Endothelial cell of hepatic sinusoid (primary cell): ENCODE results near the gene PCCA.

Experiments
- in situ Hi-C: cut with HindIII; loops from 2 replicates; pipeline ENCODE4 v1.10.0; 2017; ENCODE audit warnings: low sequenced_read_pairs

PCCA gene

DNA sequence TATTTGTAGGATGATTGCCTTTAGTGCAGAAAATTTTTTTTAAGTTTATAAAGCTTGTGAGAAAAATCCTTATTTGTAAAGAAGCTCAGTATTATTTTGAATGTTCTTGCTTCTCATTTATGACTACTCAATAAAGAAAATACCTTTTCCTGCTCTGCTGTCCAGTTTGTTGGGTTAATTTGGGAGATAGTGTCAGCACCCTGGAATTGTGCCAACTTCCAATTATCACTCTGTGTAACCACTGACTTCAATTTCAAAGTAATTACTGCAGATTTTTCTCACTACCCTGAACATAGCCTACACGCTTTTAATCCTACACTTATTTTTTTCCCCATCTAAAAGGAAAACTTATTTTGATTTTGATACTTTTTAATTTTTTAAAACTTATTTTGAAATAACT is 406.6 kb downstream of the PCCA start:
- in situ Hi-C loops = no loop called here

DNA sequence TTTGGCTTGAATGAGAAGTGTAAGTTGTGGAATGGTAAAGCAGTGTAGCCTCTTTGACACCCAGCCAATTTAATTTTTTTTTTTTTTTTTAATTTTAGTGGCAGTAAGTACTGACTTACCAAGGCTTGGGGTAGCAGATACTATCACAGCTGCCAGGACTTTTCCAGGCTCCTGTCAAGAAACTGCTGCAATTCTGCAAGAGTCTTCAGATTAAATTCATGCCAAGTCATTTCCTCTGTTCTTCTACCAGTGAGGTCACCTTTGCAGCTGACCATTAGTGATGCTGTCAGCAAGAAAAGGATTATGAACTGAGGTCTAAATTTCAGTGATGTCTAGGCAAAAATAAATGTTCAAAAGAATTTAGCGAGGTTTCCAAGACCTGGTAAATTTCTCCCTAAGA is 408.5 kb downstream of the PCCA start:
- in situ Hi-C loops = no loop called here

GRCh38 chr13:100502446-100502845 is 413.6 kb downstream of the PCCA start:
- in situ Hi-C loops = no loop called here

- in situ Hi-C loops = no loop called here
These were observed 414.7 kb downstream of the PCCA start for GRCh38 chr13:100503622-100504021.

DNA sequence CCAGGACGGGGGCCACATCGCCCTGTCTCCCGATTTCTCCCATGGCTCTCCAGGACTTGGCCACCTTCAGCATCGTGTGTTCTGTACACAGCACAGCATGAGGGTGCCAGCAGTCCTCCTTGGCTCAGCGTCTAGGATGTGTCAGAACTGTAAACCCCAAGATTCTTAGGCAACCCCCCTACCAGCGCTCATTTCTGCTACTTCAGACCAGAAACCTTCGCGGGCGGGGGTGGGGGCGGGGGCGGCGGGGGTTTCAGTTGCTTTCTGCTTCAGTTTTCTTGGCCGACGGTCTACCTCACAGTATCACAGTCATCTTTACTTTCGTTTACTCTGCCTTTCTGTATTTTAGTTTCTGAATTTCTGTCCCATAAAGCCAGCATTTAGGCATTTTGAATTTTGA is 417.3 kb downstream of the PCCA start:
- in situ Hi-C loops = no loop called here

GRCh38 chr13:100506600-100507422 is 417.9 kb downstream of the PCCA start:
- in situ Hi-C loops = no loop called here

DNA sequence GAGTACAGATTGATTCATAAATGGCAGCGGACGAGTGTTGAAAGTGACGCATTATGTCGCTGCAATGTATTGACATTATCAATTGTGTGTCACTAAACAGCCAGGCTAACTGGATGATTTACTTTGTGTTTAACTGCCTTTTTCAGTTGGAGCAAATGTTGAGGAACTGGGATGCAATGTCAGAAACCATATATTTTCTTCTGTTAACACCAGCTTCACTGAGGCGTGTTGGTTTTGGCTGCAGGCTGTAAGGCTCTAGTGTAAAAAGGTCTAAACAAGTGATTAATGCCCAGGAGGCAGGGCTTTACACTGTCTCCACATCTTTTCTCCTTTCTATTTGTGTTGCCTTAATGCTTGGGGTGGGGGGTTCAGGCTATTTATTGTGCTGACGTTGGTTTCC is 419.6 kb downstream of the PCCA start:
- in situ Hi-C loops = no loop called here

DNA sequence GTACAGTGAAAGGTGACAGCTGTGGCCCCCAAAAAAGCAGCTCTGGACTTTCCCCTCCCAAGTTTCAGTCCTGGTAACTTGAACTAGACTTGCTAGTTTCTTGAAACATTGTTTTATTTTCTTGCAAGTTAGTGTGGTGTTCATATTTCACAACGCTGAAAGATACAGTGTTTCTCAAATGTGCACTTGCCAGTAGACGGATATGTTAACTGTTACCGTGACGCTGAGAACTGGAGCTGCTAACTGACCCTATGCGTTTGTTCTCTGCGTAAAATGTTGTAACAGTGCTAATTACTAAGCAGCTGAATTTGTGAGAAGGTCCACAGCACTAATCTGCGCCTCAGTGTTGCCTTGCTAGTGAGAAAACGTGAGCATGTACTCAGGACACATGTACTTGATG is 420.1 kb downstream of the PCCA start:
- in situ Hi-C loops = no loop called here

DNA sequence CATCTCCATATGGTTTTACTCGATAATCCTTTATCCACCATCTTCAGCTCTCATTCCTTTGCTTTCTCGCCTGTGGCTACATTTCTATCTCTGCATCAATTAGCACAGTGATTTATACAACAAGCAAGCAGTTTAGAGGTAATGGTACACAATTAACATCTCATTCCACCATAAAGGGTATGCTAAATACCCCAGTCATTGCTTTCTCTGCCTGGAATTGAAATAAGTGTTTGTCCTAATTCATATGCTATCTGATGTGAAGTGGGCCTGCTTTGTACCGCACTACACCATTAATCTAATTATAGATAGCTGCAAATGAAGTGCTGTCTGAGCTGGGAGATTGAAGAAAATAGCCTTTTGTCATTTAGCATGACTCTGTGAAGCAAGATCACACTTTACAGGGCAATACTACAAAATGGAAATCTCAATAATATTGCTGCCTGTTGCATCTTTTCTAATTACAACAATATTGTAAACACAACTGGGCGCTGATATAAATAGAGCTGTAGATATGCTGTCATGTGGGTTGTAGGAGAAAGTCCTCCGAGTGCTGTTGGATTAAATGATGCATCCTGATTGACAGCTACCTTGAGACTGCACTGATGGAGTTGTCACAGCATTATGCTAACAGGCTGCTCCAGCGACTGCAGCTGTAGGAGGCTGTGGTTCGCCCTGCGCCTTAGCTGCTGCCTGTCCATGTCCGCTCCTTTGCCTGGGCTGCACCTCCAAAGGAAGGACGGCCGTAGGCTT is 421.5 kb downstream of the PCCA start:
- in situ Hi-C loops = no loop called here

- in situ Hi-C loops = no loop called here
These were observed 422.6 kb downstream of the PCCA start for GRCh38 chr13:100511466-100511865.

GRCh38 chr13:100512422-100512821 is 423.5 kb downstream of the PCCA start:
- in situ Hi-C loops = no loop called here

- in situ Hi-C loops = no loop called here
These were observed 424.3 kb downstream of the PCCA start for GRCh38 chr13:100513171-100513570.

DNA sequence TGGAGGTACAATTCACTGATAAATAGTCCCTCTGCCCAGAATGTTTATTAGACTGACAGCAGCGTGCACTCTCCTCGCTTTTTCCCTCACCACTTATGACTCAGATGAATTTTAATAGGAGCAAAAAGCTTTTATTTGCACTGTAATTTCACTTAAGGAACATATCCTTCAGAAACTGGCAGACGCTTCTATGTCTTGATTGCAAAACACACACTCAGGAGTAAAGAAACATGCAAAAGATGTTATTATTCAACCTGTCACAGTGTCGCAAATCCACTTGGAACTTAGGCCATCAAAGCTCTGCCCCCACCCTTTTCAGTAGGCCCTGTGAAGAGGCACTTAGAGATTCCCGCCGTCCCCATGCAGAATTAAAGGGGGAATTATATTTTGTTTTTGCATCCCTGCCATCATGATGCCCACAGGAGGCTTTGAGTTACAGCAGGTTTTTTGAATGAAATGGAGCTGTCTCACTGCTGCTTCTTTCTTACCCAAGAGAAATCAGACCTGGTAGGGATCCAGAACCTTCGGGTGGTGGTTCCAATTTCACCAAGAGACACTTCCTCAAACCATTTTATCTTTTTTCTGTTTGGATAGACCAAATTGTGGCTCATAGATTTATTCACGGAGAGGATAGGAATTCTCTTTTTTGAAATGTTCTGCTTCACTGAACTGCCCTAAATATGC is 425.2 kb downstream of the PCCA start:
- in situ Hi-C loops = no loop called here

- in situ Hi-C loops = no loop called here
These were observed 426.0 kb downstream of the PCCA start for GRCh38 chr13:100514788-100515409.

DNA sequence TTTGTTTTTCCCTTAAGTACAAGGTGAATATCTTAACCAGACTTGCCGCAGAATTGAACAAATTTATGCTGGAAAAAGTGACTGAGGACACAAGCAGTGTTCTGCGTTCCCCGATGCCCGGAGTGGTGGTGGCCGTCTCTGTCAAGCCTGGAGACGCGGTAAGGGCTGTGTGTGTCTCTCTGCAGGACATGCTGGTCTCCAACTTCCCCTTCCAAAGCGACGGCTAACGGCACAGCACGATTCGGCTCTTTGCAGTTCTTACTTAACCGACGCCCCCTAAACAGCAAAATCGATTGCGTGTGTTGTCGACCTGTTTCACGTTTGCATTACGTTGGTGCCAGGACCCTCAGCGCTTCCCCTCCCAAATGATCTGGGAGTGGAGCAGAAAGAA is 426.5 kb downstream of the PCCA start:
- in situ Hi-C loops = no loop called here

DNA sequence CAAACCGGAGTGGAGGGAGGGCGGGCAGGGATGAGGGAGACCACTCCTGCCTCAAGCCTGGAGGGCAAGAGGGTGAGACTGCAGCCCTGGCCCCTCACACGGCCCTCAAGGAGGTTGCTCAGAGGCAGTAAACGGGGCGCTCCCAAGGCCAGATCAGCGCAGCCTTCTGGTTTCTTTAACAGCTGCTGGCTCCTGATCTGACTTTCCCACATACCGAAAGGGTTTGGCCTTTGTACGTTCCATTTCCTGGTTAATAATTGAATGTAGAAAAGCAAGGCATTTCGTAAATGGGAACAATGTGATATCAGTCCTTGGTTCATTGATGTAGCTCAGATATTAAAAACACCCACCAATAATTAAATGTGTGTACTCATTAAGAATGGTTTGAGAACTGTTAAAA is 428.2 kb downstream of the PCCA start:
- in situ Hi-C loops = no loop called here

GRCh38 chr13:100517728-100518127 is 428.8 kb downstream of the PCCA start:
- in situ Hi-C loops = no loop called here

- in situ Hi-C loops = no loop called here
These were observed 429.6 kb downstream of the PCCA start for GRCh38 chr13:100518394-100519062.

GRCh38 chr13:100519626-100520025 is 430.7 kb downstream of the PCCA start:
- in situ Hi-C loops = no loop called here

GRCh38 chr13:100520936-100521850 is 432.3 kb downstream of the PCCA start:
- in situ Hi-C loops = no loop called here
